SW 1271 (cell line): ENCODE measurements around the gene NF2.

Experiments
- DNase-seq, 2 experiments: peaks; one replicate each; lab custom pipeline; 2025; lab: John Stamatoyannopoulos, UW

NF2 gene

DNA sequence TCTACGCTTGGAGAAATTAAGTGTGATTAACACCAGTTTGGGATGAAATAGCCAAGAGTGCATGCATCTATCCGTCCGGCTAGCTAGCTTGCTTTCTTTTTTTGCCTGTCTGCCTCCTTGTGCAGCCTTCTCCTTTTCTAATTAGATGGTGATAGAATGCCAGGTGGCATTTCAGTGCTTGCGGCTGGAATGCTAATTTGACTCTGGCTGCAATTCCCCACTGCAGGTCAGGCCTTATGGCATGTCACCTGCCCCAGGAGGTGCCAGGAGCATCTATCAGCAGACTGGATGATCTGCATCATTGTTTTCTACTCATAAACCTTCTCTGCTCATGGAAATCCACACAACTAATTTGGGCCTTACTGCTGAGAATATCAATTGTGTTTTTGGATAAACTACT is 65.2 kb downstream of the NF2 start:
- DNase-seq = no peak

DNA sequence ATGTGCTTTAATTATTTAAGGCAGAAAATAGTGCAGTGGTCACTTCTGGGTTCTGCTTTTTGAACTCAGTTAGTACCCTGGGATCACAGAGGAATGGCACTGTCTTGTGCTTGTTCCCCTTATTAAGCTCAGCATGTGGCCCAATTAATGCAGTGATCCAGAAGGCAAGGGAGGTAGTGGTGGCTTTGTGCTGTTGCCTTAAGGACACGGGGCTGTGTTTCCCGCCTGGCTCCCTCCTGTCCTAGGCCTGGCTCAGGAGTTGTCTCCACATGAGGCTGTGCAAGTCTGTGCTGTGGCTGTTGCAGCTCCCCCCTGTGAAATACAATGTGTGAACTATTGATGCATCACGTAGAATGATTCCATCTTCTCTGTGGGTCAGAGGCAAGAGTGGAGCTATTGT is 67.2 kb downstream of the NF2 start:
- no peak for DNase-seq

DNA sequence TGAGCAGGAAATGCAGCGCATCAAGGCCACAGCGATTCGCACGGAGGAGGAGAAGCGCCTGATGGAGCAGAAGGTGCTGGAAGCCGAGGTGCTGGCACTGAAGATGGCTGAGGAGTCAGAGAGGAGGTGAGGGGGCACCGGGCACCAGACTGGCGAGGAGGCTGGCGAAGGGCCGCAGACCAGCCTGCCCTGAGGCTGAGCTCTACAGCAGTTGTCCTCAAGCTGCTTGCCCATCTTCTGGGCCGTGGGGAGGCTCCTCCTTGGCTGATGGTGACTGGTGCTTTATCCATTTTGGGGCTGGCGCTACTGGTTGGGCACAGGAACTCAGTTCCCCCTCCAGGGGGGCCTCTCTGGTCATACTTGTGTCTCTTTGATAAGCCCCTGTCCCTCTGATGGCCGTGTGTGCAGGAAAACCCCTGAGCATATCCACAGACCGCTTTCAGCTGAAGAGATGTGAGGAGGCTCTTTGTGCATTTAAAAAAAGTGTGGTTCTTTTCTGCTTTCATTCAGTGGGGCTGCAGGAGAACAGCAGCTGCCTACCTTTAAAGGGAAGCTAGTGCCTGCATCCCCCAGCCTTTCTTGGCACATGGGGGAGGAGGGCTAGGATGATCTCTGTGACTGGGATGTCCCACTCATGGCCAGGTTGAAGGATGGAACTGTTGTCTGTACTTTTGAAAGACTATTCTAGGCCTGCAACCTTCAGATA is 70.1 kb downstream of the NF2 start:
- no peak for DNase-seq

DNA sequence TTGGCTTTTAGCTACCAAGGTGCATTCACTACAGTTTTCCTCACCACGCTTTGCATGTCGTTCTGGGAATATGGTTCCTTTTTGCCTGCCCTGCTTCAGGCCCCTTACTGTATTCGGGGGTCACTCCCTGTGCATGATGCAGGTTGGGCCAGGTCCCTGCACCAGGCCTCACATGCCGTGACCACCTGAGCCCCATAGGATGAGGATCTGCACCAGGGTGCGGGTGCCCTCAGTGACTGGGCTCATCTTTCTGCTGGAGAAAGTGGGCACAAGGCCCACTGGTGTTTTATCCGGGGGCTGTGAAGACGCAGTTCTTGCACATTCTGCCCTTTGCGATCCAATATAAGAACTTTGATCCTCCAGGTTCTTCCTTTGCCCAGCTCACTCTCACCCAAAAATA is 70.7 kb downstream of the NF2 start:
- DNase-seq = no peak

DNA sequence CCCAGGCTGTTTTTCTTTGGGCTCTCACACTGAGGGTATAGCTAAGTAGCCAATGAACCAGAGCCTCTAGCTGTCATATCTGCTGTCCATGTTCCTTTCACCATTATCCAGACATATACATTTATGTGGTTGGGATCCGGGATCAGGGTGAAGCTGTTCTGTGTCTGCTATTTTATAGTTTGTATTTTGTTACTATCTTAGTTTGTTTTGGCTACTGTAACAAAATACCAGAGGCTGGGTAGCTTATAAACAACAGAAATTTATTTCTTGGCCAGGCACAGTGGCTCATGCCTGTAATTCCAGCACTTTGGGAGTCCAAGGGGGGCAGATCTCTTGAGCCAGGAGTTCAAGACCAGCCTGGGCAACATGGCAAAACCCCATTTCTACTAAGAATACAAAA is 75.9 kb downstream of the NF2 start:
- no peak for DNase-seq

DNA sequence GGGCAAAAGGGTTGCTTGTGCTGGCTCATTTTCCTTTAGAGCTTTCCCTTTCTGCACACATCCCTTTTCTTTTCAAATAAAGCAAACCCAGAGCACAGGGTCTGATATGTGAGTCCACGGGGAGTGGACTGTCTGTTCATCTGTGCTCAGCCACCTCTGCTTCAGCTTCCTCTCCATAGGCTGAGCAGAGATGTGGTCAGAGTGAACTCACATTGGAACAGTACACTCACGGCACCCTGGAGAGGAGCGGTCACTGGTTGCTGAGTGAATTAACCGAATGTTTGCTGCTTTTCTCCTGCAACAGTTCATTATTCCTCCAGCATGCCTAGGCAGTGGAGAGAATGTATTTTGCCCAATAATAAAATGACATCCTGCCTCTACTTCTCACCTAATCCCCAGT is 80.1 kb downstream of the NF2 start:
- no peak for DNase-seq

DNA sequence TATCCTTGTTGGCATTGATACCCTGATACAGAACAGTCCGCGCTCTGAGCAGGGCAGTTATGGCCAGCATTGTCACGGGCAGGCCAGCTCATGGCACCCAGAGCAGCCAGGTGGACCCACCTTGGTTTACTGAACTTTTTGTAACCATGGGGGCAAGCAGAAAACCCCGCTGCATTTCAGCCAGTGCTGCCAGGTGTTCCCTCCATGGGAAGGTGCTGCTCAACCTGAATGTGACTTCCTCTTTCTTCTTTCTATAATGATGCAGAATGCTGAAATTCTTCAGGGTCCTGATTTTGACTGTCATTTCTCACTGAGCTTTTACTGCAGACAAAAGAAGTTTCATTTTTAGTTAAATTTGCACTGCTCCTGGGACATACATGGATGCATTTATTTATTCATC is 80.8 kb downstream of the NF2 start:
- no peak for DNase-seq

DNA sequence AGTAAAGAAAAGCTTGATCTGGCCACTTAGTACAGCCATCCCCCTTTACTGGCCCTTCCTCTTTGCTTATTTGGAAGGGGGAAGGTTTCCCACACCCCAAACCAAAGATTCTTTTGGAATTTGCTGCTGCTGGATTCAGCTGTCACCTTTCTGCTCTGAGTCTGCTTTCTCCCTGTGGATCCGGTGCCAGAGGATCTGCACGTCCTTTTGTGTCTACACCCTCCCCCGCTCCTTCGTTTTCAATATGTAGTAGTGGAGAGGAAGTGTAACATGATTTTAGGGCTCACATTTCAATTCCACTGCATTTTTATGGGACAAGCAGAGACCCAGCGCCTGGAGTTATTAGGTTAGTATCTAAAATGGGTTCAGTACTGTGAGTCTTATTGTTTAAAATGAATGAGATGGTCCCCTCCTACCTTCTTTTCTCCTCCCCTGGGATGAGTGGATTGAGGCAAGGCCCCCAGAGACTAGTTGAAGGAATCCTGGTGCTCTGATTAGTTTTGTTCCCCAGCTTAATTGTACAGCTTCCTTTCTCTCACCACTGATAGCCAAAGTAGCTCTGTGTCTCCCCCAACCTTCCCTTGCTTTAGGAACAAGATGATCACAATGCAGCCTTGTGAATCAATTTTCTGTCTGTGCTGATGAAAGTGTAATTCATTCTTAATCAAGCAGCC is 85.9 kb downstream of the NF2 start:
- no peak for DNase-seq

DNA sequence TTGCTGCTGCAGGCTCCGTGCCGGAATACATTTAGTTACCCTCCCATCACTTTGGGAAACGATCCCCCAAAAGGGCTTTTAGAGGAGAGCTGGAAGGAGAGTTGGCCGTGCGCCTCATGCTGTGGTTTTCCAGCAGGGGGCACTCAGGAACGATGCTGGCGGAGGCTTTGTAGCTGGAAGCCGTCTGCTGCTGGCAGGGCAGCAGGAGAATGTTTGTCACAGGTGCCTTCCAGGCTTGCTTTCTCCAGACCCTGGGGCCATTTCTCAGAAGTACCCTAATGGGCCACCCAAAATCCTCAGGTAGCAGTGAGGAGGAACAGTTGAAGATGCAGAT is 86.4 kb downstream of the NF2 start:
- no peak for DNase-seq

DNA sequence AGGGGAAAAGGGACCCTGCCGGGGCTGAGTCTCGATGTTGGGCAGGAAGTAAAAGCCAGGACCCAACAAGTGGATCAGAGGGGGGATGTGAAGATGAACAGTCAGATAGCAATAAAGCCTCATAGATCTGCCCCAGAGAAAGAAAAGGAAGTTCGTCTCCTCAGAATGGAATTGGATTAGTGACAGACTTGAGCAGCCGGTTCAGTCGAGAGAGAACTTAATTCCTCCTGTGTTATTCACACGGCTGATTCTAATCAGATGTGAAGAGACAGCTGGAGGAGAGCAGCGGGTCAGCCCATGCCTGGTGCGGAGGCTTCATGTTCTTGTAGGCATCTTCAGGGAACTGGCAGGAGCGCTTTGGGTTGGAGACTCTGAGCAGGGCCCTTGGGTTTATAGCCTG is 87.0 kb downstream of the NF2 start:
- DNase-seq = no peak

DNA sequence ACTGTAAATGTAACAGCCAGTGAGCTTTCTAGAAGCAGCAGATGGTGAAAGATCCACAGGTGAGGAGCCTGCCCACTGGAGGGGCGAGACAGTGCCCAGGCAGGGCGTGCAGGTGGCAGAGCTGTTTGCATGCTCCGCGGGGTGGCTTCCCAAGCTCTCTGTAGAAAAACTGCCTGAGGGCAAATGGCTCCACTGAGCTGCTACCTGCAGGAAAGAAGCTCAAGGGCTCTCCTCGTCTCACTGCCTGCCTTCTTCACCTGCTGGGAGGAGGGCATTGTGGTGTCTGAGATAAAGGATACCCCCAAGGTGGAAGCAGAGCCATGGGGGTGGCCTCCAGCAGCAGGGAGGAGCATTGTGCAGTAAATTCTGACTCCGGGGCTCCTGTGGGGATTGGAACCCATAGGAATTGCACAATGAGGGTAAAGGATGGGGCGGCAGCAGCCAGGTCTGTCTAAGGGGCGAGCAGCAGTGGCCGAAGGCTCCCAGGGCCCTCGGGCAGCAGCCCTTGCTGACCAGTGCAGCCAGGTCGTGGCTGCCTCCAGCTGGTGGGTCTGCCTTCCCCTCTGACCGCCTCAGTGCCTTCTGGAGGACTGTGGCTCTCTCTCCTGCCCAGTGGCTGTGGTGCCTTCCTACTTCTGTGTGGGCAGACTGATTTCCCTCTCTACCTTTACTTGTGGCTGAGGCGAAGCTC is 88.3 kb downstream of the NF2 start:
- no peak for DNase-seq

DNA sequence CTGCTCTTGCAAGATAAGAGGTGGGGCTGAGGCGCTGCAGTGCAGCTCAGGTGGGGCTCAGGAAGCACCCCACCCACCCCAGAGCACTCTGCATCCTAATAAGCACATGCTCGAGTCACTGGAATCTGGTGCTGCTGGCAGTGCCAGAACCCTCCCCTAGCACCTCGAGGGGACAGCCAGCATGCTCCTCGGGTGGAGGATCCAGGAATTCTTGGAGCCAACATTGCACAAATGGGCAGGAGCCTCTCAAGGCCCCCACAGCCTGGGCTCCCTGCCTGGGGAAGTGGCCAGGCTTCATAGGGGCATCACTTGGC is 88.9 kb downstream of the NF2 start:
- DNase-seq = no peak

DNA sequence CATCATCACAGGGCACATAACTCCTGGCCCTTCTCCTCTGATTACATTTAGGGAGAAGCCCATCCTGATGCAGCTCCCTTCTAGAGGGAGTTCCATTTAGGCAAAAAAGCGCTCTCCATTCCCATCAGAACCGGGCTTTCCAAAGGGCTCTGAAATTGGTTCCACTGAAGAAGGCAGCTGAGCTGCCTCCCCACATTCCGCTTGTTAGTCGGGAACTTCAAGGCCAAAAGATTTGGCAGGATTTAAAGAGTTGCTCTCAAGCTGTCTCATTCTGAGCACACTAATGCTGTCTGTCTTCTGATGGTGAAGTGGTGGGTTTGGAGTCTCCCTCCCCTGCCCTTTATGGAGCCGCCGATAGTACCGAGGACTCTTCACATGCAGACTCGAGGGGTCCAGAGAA is 89.7 kb downstream of the NF2 start:
- DNase-seq = no peak

DNA sequence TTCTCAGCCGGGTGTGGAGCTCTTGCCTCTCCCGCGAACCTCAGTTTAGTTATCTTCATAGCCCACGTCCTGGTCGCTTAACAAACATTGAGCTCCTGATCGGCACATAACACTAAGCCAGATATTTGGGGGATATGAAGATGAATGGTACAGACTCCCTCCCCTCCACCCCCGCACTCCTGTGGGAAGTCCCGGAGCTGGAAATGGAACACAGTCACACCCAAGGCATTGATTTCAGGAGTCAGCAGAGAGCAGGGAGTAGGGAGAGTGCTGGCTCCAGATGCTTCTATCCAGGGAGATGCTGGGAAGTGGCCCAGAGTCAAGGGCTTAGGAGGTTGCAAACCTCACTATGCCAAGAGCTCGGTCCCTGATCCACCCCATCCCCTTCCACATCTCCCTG is 90.2 kb downstream of the NF2 start:
- DNase-seq = no peak

DNA sequence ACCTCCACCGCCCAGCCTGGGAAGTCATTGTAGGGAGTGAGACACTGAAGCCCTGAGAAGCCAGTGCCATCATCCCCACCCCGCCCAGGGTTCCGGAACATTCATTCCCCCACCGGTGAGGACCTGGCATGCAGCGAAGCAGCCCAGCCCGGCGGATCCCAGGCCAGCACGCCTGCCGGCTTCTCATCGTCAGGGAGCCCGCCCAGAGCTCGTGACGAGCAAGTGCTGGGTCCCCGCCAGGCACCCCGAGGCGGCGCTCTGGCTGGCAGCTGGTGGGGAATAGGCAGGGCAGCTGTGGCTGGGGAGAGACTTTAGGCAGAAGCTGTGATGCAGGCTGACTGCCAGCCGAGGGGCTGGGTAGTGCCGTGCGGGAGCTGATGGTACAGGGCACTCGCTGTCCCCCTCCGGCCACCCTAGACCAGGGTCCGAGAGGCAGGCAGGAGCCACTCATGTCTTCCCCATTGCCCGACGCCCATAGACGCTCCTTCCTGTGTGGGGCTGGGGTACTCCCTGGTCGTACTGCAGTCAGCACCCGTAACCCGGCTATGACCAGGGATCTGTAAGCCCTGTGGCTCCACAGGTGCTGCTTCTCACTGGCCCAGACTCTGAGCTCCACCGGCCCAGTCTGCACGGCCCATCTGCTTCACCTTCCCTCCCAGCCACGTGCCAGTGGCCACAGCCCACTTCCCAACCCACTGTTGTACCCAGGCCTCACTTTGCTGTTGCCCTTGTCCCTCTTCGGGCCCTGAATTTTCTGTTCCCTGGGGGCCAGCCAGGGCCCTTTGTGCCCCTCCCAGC is 91.9 kb downstream of the NF2 start:
- no peak for DNase-seq

DNA sequence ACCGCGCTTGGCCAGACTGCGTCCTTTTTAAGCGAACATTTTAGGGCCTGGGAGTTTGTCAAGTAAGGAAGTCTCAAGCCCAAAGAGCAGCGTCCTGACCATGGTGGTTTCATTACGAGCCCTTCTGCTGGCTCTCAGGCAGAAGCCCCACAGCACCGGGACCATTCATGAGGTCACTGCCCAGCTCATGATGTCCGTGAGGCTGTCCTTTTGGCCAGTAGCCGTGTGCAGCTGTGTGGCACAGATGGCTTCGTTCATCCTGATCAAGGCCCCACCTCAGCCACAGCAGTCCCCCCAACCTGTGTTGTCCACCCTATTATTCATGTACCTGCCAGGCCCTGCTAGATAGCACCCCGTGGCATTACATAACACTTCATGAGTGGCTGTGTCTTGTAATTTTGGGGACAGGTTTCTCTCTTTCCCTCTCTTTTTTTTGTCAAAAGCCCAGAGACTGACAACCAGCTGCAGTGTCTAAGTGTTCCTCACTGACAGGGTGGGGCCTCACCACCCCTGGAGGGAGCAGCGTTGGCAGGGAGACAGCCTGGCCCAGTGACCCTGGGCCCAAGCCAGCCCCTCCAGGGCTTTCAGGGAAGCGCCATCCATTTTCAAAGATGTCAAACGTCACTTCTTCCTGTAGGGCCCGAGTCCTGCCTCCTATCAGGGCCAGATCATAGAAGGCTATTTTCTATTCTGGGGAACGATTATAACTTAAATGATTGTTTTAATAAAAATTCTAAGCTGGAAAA is 94.6 kb downstream of the NF2 start:
- DNase-seq = no peak

DNA sequence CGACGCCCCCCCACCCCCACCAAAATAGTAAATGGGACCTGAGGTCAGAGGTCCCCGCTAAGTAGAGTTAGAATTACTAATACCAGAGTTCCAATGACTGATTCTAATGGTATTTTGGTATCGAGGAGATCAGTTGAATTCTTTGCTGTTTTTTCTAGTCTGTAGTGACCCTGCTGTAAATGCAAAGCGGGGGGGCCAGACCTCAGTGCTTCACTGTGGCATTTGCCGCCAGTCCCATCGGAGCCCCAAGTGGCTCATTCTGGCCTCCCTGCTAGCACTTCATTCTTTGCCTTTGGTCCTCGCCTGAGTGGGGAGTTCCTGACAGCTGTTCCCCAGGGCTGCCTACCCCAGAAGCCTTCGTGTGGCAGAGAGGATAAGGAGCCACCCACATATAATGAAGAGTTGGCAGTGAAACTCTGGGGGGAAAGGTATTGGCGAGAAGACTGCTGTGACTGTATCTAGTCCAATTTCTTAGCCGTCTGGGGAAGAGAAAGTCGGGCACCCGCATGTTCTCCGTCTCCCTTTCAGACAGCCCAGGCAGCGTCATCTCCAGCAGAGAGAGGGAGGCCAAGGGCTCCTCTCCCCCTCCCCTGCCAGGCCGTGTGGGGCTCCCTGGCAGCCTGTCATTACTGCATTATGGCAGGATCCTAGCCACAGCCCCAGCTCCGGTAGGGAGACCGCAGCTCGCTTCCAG is 96.9 kb downstream of the NF2 start:
- no peak for DNase-seq

DNA sequence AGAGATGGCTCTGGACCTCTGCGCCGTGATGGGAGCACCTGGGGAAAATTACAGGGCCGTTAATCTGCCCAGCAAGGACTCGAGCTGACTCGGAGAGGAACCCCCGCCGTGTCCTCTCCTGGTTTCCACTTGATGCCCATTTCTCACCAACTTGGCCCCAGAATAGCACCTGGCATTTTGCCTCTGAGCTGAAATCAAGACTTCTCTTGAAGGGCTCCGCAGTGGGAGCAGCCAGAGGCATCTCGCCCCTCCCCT is 97.4 kb downstream of the NF2 start:
- DNase-seq = no peak

DNA sequence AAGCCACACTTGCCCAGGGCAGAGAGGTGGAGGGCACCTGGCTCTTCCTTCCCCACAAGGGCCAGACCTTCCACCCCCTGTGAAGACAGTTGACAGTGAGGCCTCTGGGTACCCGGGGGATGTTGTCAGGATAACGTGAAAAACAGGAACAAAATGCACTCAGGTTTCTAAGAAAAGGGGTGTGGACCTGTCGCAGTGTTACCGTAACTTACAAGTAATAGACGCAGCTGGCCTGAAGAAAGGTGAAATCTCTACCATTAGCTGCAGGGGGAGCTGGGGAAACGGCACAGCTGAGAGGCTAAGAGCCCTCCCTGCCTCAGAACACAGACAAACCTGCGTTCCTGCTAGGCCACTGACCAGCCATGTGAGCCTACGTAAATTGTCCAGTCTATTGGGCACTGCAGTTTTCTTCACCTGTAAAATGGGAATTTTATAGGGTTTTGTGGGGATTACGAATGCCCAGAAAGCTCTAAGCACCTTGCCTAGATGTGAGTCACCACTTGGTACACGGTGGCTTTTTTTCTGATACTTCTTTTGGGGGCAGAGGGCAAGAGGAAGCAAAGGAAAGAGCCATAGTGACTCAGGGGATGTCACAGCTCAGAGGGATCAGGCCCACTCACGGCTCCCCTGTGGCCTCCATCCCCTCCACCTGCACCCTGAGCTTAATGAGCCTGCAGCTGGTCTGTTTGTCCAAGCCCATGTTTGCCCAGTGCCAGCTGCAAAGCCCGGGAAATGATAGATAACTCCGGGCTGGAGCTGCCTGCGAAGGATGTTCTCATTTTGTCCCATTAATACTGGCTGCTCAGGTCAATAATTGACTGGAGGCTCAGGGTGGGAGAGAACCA is 97.9 kb downstream of the NF2 start:
- DNase-seq = no peak

DNA sequence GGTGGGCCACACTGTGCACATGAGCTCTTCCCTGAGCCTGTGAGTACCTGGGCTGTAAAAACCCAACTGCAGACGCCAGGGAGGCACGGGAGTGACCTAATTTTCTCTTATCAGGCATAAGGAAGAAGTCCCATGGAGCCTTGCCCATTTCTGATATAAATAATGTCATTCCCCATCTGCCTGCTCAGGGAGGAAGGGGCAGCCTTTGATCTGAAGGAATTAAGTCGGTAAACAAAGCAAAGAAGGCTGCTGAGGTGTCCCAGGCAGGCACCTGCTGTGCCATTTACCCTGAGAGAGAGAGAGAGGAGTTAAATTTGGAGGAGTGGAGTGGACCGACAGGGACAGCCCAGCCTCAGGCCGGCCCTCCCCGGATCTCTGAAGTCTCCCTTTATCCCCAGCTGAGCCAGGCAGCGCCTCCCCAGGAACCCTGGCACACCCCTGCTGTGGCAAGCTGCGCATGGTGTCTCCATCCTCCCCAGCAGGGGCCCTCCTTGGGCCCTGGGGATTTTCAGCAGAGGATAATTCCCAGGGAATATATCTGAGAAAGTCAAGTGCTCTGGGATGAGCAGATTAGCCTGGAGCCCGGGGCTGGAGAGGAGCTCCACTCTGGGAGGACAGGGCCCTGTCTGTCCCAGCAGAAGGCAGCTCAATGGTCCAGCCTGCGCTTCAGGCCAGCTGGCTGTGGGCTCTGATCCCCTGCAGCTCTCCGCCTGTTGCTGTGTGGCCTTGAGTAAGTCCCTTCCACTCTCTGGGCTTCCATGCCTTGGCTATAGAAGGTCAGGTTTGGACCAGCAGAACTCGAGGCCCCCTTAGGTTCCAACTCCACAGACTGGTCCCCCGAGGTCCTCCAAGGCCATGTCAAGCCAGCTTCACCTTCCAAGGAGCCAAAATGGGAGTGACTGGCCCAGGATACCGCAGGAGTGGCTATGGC is 98.8 kb downstream of the NF2 start:
- DNase-seq = no peak
